ENCODE data around the gene CTXND2.

- TF ChIP-seq CTCF (IDR thresholded peaks at IDR 0.05) (no peak), POLR2A (IDR thresholded peaks at IDR 0.05) (no peak)
Observed at GRCh38 chr1:150906813-150907212, 19.9 kb downstream of the CTXND2 start.

Data from breast epithelium (tissue), 3 donors.